SK-N-SH (cell line): ENCODE results near the gene MYO10. TPM values are rescaled to one million over a fixed set of nuclear protein-coding genes. Genes with fewer than 3 reads are reported as not detected.
A peak's percentile ranks its signal among the peaks of the same experiment; 100 is the strongest.
"Not testable (repeated sequence)": the region's sequence is repeated elsewhere in the genome, so short reads cannot be mapped to it uniquely, and the experiment has no call there.

ENCODE experiments used
- CTCF ChIA-PET: fragments of 300-600, 350-600 bp; formaldehyde crosslinking; extraction: SDS; loops from one replicate; lab custom pipeline; 2021; lab: Yijun Ruan, JAX
- POLR2A ChIA-PET: fragments of 350-600 bp; sonication (Branson Sonifier 250); formaldehyde crosslinking; extraction: SDS; loops from one replicate; lab custom pipeline; 2020; ENCODE audit warnings: antibody characterized with exemption, inconsistent platforms; lab: Yijun Ruan, JAX
- DNase-seq: peaks from one replicate; pipeline ENCODE4 v3.0.0; 2012
- H2AFZ ChIP-seq: fragments of 200-600 bp; sonication (generic); 2 replicates; pipeline ENCODE4 v1.8.1; 2016; ENCODE audit warnings: antibody characterized with exemption, mild to moderate bottlenecking, low read depth
- H3F3A ChIP-seq: fragments of 200-600 bp; sonication (generic); replicated peaks from 2 replicates; pipeline ENCODE3; 2016; ENCODE audit warnings: antibody characterized with exemption, mild to moderate bottlenecking; ENCODE audit not compliant: insufficient read depth
- H3K27ac ChIP-seq, 2 experiments: fragments of 200-500 bp in 1 of 2; fragments of 200-600 bp in 1 of 2; sonication (Bioruptor generic) in 1 of 2; sonication (generic), shearing (Covaris generic) in 1 of 2; 2 replicates each; pipeline versions ENCODE4 v1.5.1 to v1.6.1; 2014 to 2016; ENCODE audit warnings: low read depth in 2 of 2, inconsistent platforms in 1 of 2, low read length in 1 of 2, mild to moderate bottlenecking in 1 of 2, mixed read lengths in 1 of 2
- H3K27me3 ChIP-seq: fragments of 200-600 bp; sonication (generic), shearing (Covaris generic); 2 replicates; pipeline ENCODE4 v1.6.1; 2016; ENCODE audit warnings: mixed run types; ENCODE audit not compliant: insufficient read depth
- H3K36me3 ChIP-seq, 2 experiments: fragments of 200-500 bp in 1 of 2; fragments of 200-600 bp in 1 of 2; sonication (Bioruptor generic) in 1 of 2; sonication (generic) in 1 of 2; replicated peaks in 1 of 2; 2 replicates each; pipeline versions ENCODE3 to v1.5.1; 2014 to 2016; ENCODE audit warnings: low read length in 1 of 2, mild to moderate bottlenecking in 1 of 2; ENCODE audit not compliant: insufficient read depth in 2 of 2, control insufficient read depth in 1 of 2
- H3K4me1 ChIP-seq, 2 experiments: fragments of 200-500 bp in 1 of 2; fragments of 200-600 bp in 1 of 2; sonication (Bioruptor generic) in 1 of 2; sonication (generic), shearing (Covaris generic) in 1 of 2; 2 replicates each; pipeline versions ENCODE4 v1.5.1 to v1.6.1; 2014 to 2016; ENCODE audit warnings: low read depth in 1 of 2, low read length in 1 of 2, mixed run types in 1 of 2; ENCODE audit not compliant: insufficient read depth in 2 of 2, control insufficient read depth in 1 of 2
- H3K4me2 ChIP-seq: fragments of 200-600 bp; sonication (generic), shearing (Covaris generic); 2 replicates; pipeline ENCODE4 v1.6.1; 2017; ENCODE audit warnings: mixed run types
- H3K4me3 ChIP-seq, 2 experiments: fragments of 200-500 bp in 1 of 2; fragments of 200-600 bp in 1 of 2; sonication (Bioruptor generic) in 1 of 2; sonication (generic), shearing (Covaris generic) in 1 of 2; 2 replicates each; pipeline versions ENCODE4 v1.5.1 to v1.8.1; 2014 to 2016; ENCODE audit warnings: low read depth in 2 of 2, inconsistent platforms in 1 of 2, low read length in 1 of 2, mild to moderate bottlenecking in 1 of 2, mixed read lengths in 1 of 2, moderate library complexity in 1 of 2
- H3K79me2 ChIP-seq: fragments of 200-600 bp; sonication (generic); 2 replicates; pipeline ENCODE4 v1.8.1; 2017; ENCODE audit warnings: mild to moderate bottlenecking; ENCODE audit not compliant: insufficient read depth
- H3K9ac ChIP-seq: fragments of 200-600 bp; sonication (generic); 2 replicates; pipeline ENCODE4 v1.6.1; 2017; ENCODE audit warnings: mixed run types
- H3K9me2 ChIP-seq: fragments of 200-600 bp; sonication (generic); 2 replicates; pipeline ENCODE4 v1.6.1; 2017; ENCODE audit warnings: mixed run types
- H3K9me3 ChIP-seq: fragments of 200-600 bp; sonication (generic); 2 replicates; pipeline ENCODE4 v1.6.1; 2017; ENCODE audit warnings: mixed run types, mild to moderate bottlenecking, moderate library complexity
- H4K20me1 ChIP-seq: fragments of 200-600 bp; sonication (generic); 2 replicates; pipeline ENCODE4 v1.6.1; 2017; ENCODE audit warnings: mild to moderate bottlenecking, mixed run types; ENCODE audit not compliant: insufficient read depth
- CTCF ChIP-seq: fragments of 200-600 bp; sonication (generic); IDR thresholded peaks from 2 replicates; pipeline ENCODE4 v1.6.1; 2017; ENCODE audit warnings: antibody characterized with exemption, mild to moderate bottlenecking, moderate library complexity
- ELF1 ChIP-seq: IDR thresholded peaks from 2 replicates; pipeline ENCODE4 v1.4.0; 2012
- EP300 ChIP-seq, 2 experiments: IDR thresholded peaks; 2 replicates each; pipeline versions ENCODE4 v1.4.0 to v1.6.1; 2012; ENCODE audit warnings: borderline replicate concordance in 1 of 2, low read depth in 1 of 2, low read length in 1 of 2
- FOXM1 ChIP-seq: IDR thresholded peaks from 2 replicates; pipeline ENCODE4 v1.4.0; 2012; ENCODE audit warnings: low read depth, mild to moderate bottlenecking
- IRF3 ChIP-seq: fragments of 150-350 bp; IDR thresholded peaks from 2 replicates; pipeline ENCODE4 v1.6.1; 2016; ENCODE audit warnings: mild to moderate bottlenecking, low read depth, low read length
- MEF2A ChIP-seq: IDR thresholded peaks from 2 replicates; pipeline ENCODE4 v1.4.0; 2012; ENCODE audit warnings: low read depth, borderline replicate concordance
- MXI1 ChIP-seq: IDR thresholded peaks from 2 replicates; pipeline ENCODE4 v1.6.1; 2012; ENCODE audit warnings: mild to moderate bottlenecking, low read depth, low read length, improper control_type of control experiment
- NRF1 ChIP-seq: IDR thresholded peaks from 2 replicates; pipeline ENCODE4 v1.6.1; 2012; ENCODE audit warnings: low read depth, mild to moderate bottlenecking, low read length
- RAD21 ChIP-seq: IDR thresholded peaks from 2 replicates; pipeline ENCODE4 v1.6.1; 2012; ENCODE audit warnings: mild to moderate bottlenecking, low read length
- REST ChIP-seq: IDR thresholded peaks from 2 replicates; pipeline ENCODE4 v1.6.1; 2012; ENCODE audit warnings: mild to moderate bottlenecking, low read depth, low read length, moderate library complexity
- TAF1 ChIP-seq: IDR thresholded peaks from 2 replicates; pipeline ENCODE4 v1.6.1; 2012; ENCODE audit warnings: low read depth, mild to moderate bottlenecking, low read length, moderate library complexity, borderline replicate concordance
- USF2 ChIP-seq: fragments of 150-350 bp; IDR thresholded peaks from 2 replicates; pipeline ENCODE4 v1.6.1; 2017; ENCODE audit warnings: antibody characterized with exemption, low read length, low read depth, borderline replicate concordance
- YY1 ChIP-seq: IDR thresholded peaks from 2 replicates; pipeline ENCODE4 v1.4.0; 2012; ENCODE audit warnings: low read depth, mild to moderate bottlenecking
- WGBS: methylation state at CpG from one replicate; pipeline ENCODE4 v1.1.6; 2017; ENCODE audit warnings: low lambda C conversion rate; 5-methylcytosine and 5-hydroxymethylcytosine counted together
- polyA plus RNA-seq, 3 experiments: library from polyadenylated mRNA; depleted of rRNA; stranded (reverse); fragments of >200 nt; gene quantifications; 2 replicates each; pipeline ENCODE4 v1.2.3, GENCODE V29; 2012

MYO10 gene
- polyA plus RNA-seq, 1 of the 3 experiments (the other 2 are of a cell fraction) = 8.1 TPM

GRCh38 chr5:16837305-16837704 lies 98.8 kb downstream of the MYO10 start (continued):
- TF ChIP-seq MXI1 = no peak
- no peak for TF ChIP-seq CTCF
- no peak for TF ChIP-seq RAD21
- TF ChIP-seq EP300 (IDR thresholded peaks at IDR 0.05; ENCODE audit: borderline replicate concordance in 1 of 2, low read depth in 1 of 2, low read length in 1 of 2) = no peak
- no peak for TF ChIP-seq USF2
- TF ChIP-seq TAF1 = no peak
- no peak for TF ChIP-seq ELF1
- no peak for TF ChIP-seq MEF2A

- no peaks in the 10 kb centered on the region for H3K27me3 ChIP-seq
- no peak overlapping the region for H3K27ac ChIP-seq
- peaks cover 100% of the 10 kb centered on the region for H3K79me2 ChIP-seq
- TF ChIP-seq NRF1 (no peak), REST (peak; percentile 88), YY1 (no peak), IRF3 (no peak), FOXM1 (no peak), EP300 (IDR thresholded peaks at IDR 0.05; ENCODE audit: borderline replicate concordance in 1 of 2, low read depth in 1 of 2, low read length in 1 of 2) (no peak)
- TF ChIP-seq, all 33 proteins: peak for 1
- no peaks in the 10 kb centered on the region for H3K9me3 ChIP-seq
- H4K20me1 ChIP-seq = peaks cover 100% of the 10 kb centered on the region
- peaks cover 0 to 4% of the 10 kb centered on the region in 2 experiments for H3K36me3 ChIP-seq
- no peaks in the 10 kb centered on the region for H3K4me1 ChIP-seq
- ChIA-PET POLR2A (no interaction called here), CTCF (interaction anchor here (1.0 kb wide), 1 partner anchor 22 kb away, joined by 5 read pairs; no protein-coding TSS in a partner anchor)
- H3K4me3 ChIP-seq = no peak overlapping the region
- H2AFZ ChIP-seq = no peak overlapping the region
- no peaks in the 10 kb centered on the region for H3F3A ChIP-seq
- no peak for DNase-seq
- no peak overlapping the region for H3K9ac ChIP-seq
- H3K9me2 ChIP-seq = no peaks in the 10 kb centered on the region
- WGBS = 96% methylated on average over 6 of the region's 6 CpGs
- H3K4me2 ChIP-seq = no peak overlapping the region
These were observed 102.1 kb downstream of the MYO10 start for GRCh38 chr5:16834029-16834428.

- H3K4me3 ChIP-seq, H3K36me3 ChIP-seq, H2AFZ ChIP-seq, H3K27ac ChIP-seq, H3K9me2 ChIP-seq, H3K27me3 ChIP-seq, H3F3A ChIP-seq, H3K9me3 ChIP-seq, DNase-seq, POLR2A ChIA-PET, H3K4me1 ChIP-seq, H3K9ac ChIP-seq, H3K4me2 ChIP-seq: not testable (repeated sequence)
- H3K79me2 ChIP-seq = peaks cover 100% of the 10 kb centered on the region
- 98% methylated on average over 7 of the region's 7 CpGs for WGBS
- CTCF ChIA-PET = interaction anchor here (1.0 kb wide), 1 partner anchor 27 kb away, joined by 3 read pairs; no protein-coding TSS in a partner anchor
- H4K20me1 ChIP-seq = peaks cover 100% of the 10 kb centered on the region
These were observed 104.8 kb downstream of the MYO10 start for GRCh38 chr5:16831326-16831725.
